Right atrium auricular region (tissue), 2 donors: ENCODE results near the gene RPS4Y2. TPM values are rescaled to one million over a fixed set of nuclear protein-coding genes. Genes with fewer than 3 reads are reported as not detected.

Source experiments
- total RNA-seq, 2 donors: library from RNA; depleted of rRNA; stranded (reverse); fragments of >200 nt; gene quantifications; one replicate each; pipeline ENCODE4 v1.1.0, GENCODE V29; 2016

The RPS4Y2 gene
- total RNA-seq, 2 donors from 2014 or later = not detected

Other genes starting within 250 kb of the RPS4Y2 start
- gene EIF1AY, start 180.3 kb upstream of the RPS4Y2 start, total RNA-seq = not detected